SIG-M5 (cell line): ENCODE measurements around the gene BOC.

Experiments
- DNase-seq: peaks from one replicate; lab custom pipeline; 2025; lab: John Stamatoyannopoulos, UW

BOC gene

DNA sequence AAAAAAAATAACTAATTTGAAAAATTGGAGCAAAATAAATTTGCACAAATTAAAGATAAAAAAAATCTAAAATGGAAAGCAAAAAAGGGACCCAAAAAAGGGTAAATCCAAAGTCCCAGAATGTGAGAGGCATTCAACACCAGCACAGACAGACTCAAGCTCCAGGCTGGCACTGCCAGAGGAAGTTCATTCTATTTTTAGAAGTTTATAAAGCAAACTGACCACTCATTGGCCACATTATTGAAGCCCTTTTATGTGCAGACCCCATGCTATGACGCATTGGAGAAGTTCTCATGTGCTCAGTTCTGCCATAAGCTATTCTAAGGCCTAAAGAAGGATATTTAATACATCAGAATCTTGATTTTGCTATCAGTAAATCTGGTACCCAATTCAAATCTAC is 17.6 kb upstream of the BOC start:
- no peak for DNase-seq

DNA sequence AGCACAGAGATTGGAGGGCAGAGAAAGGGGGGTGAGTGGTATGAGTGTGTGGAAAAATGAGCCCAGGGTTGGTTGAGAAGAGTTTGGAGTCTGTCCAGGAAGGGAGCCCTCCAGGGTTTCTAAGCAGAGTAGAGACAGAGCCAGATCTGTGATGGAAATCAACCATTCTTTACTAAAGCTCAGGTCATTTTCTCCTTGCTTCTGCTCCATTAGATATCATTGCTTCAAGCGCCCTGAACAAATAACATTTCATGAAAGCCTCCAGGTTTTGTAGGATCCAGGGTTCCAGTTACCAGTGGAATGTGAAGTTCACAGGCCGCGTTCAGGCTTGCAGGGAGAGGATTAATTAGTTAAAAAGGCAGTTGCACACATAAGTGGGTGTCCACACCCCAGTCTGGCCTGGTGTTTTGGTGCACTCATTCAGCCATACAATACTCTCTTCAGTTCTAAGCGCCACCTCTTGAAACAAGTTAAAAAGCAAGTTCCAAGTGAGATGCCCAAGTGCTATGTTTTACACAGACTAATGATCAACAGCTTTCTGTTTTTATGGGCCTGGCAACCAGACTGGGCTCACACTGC is 16.4 kb upstream of the BOC start:
- no peak for DNase-seq

DNA sequence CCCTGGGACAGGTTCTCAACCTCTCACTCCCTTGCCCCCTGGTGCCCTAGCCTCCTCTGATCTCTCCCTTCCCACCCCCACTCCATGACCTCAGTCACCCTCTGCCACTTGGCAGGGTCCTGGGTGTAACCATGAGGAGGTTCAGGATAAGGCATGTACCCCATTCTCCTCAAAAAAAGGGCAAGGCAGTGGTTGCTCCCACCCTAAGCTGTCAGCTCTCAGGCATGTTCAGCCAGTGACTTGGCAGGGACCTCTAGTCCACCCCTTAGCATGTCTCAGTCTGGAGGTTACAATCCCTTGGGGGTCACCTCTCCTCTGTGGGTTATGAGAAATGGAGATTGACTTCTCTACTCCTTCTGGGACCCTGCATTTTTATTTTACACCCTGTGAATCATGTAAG is 11.0 kb upstream of the BOC start:
- no peak for DNase-seq

DNA sequence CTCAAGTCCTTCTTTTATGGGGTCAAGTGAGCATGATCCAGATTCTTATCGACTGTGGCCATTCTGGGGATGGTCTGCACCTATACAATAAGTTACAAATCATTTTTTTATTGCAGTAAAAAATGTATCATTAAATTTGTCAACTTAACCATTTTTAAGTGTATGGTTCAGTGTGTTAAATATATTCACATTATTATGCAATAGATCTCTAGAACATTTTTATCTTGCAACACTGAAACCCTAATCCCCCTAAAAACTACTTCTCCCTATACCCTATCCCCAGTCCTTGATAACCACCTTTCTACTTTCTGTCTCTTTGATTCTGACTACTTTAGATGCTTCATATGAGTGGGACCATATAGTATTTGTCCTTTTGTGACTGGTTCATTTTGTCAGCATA is 10.4 kb upstream of the BOC start:
- no peak for DNase-seq

DNA sequence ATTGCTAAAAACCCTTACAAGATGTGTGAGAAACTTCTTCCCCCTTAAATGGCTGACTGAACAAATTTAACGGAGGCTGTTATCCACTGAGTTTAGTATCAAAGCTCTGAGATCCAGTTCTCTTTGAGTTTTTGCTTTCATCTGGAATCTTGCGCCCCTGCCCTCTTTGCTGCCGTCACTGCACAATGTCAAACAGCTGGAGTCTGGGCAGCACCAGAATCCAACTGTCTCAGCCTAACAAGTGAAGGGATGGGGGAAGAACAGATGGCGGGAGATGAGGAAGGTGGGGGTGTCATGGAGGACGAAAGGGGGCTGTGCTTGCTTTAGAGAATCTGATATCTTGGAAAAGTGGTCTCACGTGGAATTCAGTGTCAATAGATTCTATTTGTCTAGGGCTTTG is 7.0 kb upstream of the BOC start:
- DNase-seq: no peak

DNA sequence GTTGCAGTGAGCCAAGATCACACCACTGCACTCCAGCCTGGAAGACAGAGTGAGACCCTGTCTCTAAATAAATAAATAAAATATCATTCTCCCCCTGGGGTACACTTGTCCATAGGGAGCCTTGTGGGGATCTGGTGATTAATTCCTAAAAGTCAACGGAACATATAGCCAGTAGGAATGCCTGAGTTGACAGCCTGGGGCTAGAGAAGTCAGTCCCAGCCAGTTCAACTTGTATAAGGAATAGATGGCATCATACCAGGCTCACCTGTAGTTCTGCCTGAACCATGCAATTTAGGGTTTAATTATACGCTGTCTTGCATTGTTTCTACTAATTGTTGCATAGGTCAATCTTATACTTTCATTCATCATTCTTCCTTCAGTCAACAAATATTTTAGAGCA is 5.9 kb upstream of the BOC start:
- DNase-seq: no peak

DNA sequence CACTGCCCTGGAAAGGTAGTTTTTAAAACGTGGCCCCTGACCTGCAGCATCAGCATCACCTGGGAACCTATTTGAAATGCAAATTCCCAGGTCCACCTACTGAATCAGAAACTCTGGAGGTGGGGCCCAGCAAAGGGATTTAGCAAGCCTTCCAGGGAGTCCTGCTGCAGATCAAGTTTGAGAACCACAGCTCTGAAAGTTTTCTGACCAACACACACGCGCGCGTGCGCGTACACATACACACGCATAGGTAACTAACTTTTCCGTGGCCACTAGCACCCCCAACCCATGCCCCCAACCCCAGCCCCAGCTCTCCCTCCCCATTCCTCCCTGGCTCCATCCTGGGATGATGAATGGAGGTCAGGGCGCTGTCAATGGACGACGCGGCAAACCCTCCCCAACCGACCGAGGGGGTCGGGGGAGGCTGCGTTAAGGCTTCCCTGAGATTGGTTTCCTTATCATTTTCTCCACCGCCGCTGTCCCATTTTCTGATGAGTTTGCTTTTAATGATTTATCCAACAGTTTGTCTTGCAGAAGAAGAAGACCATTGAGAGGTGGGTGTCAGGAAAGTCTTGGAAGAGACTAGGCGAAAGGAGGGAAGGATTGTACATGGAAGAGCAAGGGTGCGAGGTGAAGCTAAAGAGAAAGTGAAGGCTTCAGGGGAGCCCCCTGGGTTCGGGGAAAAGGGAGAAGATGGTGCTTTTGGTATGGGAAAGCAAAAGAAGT is 590 bp upstream of the BOC start:
- no peak for DNase-seq

DNA sequence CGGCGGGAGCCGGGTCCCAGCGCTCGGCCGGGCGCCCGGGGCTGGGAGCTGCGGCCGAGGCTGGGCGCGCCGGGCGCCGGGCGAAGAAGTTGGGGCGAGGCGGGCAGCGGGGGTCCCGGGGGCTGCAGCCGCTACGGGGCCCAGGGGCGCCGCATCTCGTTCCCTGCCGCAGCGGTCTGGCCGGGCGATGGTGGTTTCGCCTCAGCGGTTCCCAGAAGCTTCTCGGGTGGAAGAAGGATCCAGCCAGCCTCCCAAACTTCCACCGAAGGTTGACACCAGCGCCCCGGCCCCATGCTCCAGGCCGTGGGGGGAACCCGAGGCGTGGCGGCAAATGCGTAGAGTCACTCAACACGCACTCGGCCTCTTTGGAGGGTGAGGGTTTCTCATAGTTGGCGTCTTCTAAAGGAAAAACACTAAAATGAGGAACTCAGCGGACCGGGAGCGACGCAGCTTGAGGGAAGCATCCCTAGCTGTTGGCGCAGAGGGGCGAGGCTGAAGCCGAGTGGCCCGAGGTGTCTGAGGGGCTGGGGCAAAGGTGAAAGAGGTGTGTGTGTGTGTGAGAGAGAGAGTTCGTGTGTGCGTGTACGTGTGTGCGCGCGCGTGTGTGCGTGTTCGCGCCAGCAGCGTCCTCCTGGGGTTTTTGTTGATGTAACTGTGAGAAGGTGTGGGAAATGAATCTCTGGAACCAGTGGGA is 940 bp downstream of the BOC start:
- no peak for DNase-seq

DNA sequence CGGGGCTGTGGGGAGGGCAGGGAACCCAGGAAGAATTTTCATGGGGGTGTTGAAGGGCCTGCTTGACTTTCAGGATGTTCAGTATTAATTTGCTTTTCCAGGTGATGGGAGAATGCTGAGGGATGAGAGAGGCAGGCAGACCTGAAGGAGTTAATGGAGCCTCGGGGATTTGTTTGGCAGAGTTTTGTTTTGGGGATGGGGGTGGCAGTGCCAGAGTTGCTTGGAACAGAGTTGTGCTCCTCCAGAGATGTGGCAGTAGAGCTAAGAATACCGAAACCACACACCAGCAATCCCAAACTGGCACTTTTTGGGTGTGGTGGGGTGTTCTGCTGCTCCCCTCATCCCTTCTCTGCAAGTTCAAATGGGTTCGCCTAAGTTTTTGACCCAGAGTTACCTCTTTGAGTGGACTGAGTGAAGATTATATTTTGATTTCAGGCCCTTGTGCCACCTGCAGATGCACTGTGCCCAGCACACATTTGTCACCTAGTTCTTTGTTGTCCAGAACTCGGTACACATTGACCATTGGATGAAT is 1.6 kb downstream of the BOC start:
- DNase-seq: no peak

DNA sequence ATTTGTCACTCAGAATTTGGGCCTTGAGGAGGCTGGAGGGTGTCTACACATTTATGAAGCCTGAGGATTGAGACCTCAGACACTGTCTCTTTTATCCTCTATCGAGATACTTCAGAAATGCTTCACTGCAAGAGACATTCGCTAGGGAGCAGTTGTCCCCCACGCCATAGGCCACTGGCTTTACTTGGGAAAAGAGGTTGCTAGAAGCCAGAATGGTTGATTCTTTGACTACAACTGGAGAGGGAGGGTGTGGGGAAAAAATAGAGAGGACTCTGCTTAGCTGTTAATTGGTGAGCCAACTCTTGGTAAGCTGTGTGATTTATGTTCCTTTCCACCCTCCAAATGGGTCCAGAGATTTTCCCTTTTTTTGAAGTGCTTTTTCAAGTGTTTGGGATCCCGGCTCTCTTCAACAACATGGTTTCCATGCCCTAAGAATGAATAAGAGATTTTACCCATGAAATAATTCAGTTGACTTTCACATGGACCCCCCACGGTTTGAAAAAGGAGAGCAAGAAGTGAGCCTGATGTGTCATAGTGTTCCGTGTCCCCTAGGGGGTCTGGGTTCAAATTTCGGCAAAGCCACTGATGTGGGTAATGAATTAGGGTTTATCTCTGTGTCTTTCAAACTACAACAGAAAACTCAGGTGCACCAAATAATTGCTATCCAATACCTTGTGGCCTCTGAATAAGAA is 2.7 kb downstream of the BOC start:
- DNase-seq: no peak

DNA sequence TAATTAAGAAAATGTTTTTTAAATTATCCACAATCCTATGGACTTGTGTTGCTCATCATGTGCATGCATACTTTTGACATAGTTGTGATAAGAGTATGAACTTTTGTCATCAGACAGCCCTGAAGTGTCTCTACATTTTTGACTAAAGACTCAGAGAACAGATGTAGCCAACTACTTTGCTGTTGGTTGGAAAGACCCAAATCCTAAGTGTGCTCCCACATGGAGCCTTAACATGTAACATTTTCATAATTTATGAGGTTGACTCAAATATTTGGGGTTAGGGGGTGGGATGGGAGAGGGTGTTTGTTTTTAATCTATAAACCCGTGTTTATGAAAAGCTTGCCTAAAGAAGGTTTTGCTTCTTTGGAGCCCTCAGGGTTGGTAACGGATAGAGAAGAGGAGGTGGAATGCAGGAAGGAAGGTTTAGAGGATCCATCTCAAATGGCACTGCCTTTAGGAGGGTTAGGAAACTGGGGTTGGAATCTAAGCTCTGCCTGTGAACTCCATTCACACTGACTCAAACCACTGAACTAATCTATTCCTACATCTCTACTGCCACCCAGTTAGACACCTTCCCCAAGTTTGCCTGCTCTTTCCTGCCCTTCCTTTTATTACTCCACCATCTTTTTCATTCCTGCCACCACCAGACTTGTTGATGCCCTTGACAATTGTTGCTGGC is 3.7 kb downstream of the BOC start:
- no peak for DNase-seq

DNA sequence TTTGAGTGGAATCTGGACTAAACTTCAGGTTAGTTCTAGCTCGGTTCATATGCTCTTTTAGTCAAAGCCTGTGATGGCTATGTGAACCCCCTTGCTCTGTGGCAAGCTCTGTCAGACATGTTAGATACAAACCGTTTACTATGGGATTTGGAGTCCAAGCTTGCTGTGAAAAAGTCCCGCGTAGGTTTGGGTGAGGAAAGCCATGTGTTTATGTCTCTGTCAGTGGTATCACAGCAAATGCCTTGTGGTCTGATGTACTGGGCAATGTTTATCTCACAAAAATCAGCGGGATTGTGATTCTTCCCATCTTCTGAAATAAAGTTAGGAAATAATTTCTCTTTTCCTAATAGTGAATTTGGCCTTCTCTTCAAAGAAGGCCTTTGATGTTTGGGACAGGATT is 5.0 kb downstream of the BOC start:
- no peak for DNase-seq

DNA sequence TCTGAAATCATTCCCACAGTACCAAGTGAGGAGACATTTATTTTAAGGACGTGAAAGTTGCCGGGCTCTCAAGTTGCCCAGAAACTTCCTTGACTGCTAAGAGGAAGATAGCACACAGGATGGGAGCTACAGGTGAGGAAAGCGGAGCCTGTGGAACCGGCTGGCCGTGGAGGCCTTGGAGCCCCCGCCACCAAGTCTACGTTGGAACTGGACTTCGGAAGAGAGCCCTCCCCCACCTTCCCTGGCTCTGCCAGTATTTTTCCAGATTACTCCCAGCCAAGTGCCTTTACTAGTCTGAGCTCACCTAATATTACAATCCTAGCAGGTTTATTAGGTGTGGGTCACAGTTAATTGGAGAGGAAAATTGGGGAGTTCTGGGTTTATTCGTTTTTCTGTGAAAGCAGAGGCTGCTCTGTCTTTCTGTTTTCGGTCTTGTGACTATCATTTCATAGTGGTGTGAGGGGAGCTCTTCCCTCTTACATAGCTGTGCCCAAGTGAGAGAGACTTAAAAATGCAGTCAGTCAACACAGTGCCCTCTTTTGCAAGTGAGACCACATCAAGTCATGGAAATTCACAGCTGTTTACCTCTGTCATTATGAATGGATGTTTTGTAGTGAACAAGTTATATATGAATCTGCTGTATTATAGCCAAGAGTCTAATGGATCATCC is 6.8 kb downstream of the BOC start:
- no peak for DNase-seq

DNA sequence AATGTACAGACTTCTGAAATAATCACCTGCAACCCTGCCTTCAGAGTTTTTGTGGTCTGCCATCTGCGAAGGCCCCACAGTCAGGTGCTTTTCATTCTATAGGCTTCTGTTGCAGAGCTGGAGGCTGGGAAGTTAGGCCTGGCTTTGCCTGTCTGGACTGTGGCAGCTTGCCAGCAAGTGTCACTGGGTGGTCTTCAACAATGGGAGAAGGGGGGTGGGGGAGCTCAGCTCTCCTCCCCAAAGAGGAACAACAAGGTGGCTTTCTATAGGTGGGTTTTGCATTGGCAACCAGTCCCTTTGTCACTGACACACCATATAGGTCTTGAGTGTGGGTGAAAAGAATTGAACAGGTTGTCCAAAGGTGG is 7.3 kb downstream of the BOC start:
- DNase-seq: no peak

DNA sequence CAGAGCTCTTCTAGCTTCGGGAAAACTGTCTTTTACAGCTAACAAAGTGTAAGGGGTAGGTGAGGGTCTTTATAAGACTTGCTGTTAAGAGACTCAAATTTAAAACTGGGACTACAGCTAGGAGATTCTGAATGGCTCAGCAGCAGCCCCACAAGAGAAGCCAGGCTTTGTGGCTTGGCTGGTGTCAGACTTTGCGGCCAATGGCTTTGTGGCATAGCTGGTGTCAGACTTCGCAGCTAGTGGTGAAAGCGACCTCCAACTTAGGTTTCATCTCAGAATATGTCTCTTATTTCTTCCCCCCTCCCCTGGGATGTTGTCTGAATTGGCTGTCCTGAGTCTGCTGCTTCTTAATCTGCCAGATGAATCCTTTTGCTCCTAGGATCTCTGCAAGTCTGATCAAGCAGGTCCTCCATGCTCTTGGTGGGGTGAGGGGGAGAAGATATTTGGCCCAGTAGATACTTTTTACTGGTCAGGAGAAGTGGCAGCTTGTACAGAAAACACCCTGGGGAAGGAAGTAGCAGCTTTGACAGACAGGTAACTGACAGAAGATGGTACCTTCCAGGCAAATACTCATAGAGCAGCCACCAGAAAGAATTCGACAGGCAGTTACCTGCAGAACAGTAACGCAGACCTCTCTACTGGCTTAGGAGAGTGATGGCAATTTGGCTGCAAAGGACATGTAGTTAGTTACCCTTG is 8.4 kb downstream of the BOC start:
- no peak for DNase-seq

DNA sequence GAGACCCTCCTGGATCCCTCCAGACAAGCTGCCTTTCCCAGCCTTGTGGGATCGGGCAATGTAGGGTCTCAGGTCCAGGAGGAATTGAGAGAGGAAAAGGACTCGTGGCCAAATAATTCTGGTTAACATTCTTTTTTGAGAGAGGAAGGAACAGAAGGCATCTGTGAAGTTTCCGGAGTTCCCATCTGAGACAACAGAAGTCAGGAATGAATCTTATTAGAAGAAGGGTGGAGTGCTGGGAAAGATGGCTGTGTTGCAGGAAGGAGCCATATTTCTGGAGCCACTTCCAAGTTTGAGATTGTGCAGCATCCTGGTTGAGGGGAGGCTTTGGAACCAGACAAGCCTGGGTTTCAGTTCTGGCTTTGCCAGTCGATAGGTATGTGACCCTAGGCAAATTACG is 9.4 kb downstream of the BOC start:
- DNase-seq: no peak

DNA sequence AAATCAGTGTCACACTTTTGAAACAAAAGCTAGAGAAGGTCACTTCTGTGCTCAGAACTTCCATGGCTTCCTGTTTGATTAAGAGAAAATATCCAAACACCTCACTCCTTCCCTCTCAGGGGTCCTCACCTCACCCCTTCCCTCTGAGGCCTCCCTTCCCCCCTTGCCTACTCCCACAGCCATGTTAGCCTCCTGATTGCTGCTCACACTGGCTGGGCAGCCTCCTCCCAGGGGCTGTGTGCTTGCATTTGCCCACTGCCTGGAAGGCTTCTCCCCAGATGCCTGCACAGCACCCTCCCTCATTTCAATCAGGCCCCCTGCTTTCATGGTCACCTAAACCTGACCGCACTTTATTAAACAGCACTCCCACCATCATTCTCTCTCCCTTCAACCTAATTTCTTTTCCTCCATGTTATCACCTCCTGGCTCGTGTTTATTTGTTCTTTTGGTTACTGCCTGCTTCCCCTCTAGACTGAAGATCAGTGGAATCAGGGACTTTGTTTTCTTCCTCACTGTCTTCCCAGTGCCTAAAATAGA is 10.4 kb downstream of the BOC start:
- DNase-seq: no peak

DNA sequence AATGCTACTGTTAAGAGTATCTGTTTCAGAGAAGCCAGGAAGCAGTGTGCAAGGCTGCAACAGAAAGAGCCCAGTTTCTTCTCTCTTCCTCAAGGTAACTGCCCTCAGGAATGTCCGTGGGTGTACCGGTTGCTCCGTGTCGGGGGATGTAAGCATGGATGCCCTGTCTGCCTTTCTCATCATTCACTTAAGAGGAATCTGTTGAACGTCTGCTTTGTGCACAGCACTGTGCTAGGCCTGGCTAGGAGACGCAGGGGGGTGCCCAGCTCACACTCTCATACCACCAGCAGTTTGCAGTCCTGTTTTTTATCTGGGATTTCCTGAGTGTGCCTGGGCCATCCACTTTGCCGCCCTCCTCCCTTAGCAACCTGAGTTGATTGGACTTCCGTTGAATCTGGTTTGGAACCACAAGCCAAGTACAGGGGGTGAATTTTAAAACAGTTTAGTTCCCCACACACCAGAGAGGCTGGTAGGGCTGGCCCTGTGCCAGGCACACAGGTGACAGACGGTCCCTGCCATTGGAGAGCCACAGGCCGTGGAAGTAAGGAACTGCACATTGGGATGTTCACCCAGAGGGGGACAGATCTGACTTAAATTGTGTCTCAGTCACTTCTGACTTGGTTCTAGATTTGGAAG is 11.2 kb downstream of the BOC start:
- no peak for DNase-seq

DNA sequence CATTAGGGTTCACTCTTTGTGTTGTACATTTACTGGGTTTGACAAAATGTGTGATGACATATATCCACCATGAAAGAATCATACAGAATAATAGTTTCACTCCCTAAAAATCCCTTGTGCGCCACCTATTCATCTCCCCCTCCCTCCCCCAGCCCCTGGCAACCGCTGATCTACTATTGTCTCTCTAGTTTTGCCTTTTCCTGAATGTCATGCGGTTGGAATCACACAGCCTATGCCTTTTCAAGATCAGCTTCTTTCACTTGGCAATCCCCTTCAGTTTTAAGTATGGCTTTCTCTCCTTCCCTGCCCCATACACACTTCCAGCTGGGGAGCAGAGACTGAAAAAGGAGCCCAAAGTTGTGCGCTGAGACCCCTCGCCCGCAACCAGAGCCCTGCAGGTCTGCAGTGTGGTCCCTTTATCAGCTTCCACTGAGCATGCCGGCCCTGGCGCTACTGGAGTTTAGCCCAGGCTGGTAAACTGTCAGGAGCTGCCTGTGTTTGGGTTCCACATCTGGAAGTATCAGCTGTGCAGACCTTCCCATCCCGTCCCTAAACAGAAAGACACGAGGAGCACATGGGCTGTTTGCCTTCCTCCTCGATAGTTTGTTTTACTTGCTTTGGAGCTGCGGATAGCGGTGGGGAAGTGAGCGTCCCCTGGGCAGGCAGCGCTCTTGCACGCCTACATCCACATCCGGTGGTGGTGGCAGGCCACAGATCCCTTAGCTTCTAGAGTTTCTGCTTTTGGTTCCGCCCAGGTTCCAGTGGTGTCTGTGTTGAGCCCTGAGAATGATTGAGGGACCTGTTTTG is 12.3 kb downstream of the BOC start:
- no peak for DNase-seq
